Measurements from ENCODE around the gene MYO7B. TPM values are rescaled to one million over a fixed set of nuclear protein-coding genes. Genes with fewer than 3 reads are reported as not detected.

MYO7B gene
- total and polyA plus RNA-seq, 12 donors: 0.13 to 1.5 (median 0.32) TPM; not detected in 1

GRCh38 chr2:127564429-127565260 is 29.2 kb downstream of the MYO7B start:
- peaks cover 4 to 8% of the 10 kb centered on the region in 2 donors for H3K4me1 ChIP-seq (replicated peaks in 1 of 2)
- H3K36me3 ChIP-seq (replicated peaks in 1 of 2): no peaks in the 10 kb centered on the region
- H3K9me3 ChIP-seq (replicated peaks in 1 of 3): no peaks in the 10 kb centered on the region
- no peak for TF ChIP-seq POLR2A (IDR thresholded peaks at IDR 0.05)
- no peak for TF ChIP-seq CTCF (IDR thresholded peaks at IDR 0.05)
- no peak overlapping the region for H3K4me3 ChIP-seq
- WGBS, 4 donors: 85 to 87% (median 87%) methylated on average over 7 to 11 of the region's 11 CpGs
- intact Hi-C loops (cut with DNase I): no loop called here
- peak in 1 of 7 donors; percentile 33 for DNase-seq
- no peak overlapping the region for H3K27ac ChIP-seq
- no peaks in the 10 kb centered on the region for H3K27me3 ChIP-seq

GRCh38 chr2:127565261-127566138 is 30.0 kb downstream of the MYO7B start:
- H3K27ac ChIP-seq: no peak overlapping the region
- H3K4me3 ChIP-seq: no peak overlapping the region
- DNase-seq: peak in 1 of 7 donors; percentile 37
- H3K4me1 ChIP-seq (replicated peaks in 1 of 2): peaks cover 13 to 17% of the 10 kb centered on the region in 2 donors
- no peaks in the 10 kb centered on the region for H3K27me3 ChIP-seq
- TF ChIP-seq POLR2A (IDR thresholded peaks at IDR 0.05): no peak
- TF ChIP-seq CTCF (IDR thresholded peaks at IDR 0.05): no peak
- intact Hi-C loops (cut with DNase I): no loop called here
- 90 to 100% (median 93%) methylated on average over 4 to 12 of the region's 12 CpGs for WGBS, 4 donors
- no peaks in the 10 kb centered on the region for H3K36me3 ChIP-seq (replicated peaks in 1 of 2)
- H3K9me3 ChIP-seq (replicated peaks in 1 of 3): no peaks in the 10 kb centered on the region

- 90 to 100% (median 95%) methylated on average over 4 to 5 of the region's 5 CpGs for WGBS, 4 donors
- H3K27me3 ChIP-seq: no peaks in the 10 kb centered on the region
- H3K4me1 ChIP-seq (replicated peaks in 1 of 2): peaks cover 13 to 21% of the 10 kb centered on the region in 2 donors
- H3K36me3 ChIP-seq (replicated peaks in 1 of 2): no peaks in the 10 kb centered on the region
- intact Hi-C loops (cut with DNase I): no loop called here
- H3K27ac ChIP-seq: no peak overlapping the region
- no peaks in the 10 kb centered on the region for H3K9me3 ChIP-seq (replicated peaks in 1 of 3)
- no peak overlapping the region for H3K4me3 ChIP-seq
- TF ChIP-seq CTCF (IDR thresholded peaks at IDR 0.05) (no peak), POLR2A (IDR thresholded peaks at IDR 0.05) (no peak)
- DNase-seq: no peak
These were observed 30.6 kb downstream of the MYO7B start for GRCh38 chr2:127566139-127566417.

GRCh38 chr2:127566576-127566975 is 31.1 kb downstream of the MYO7B start:
- H3K36me3 ChIP-seq (replicated peaks in 1 of 2): no peaks in the 10 kb centered on the region
- no peak overlapping the region for H3K27ac ChIP-seq
- no peak overlapping the region for H3K4me3 ChIP-seq
- peak in 1 of 7 donors; percentile 37 for DNase-seq
- WGBS, 4 donors: 80 to 88% (median 84%) methylated on average over 4 to 10 of the region's 10 CpGs
- peaks cover 13 to 21% of the 10 kb centered on the region in 2 donors for H3K4me1 ChIP-seq (replicated peaks in 1 of 2)
- no peaks in the 10 kb centered on the region for H3K9me3 ChIP-seq (replicated peaks in 1 of 3)
- H3K27me3 ChIP-seq: no peaks in the 10 kb centered on the region
- no peak for TF ChIP-seq POLR2A (IDR thresholded peaks at IDR 0.05)
- TF ChIP-seq CTCF (IDR thresholded peaks at IDR 0.05): no peak
- intact Hi-C loops (cut with DNase I): no loop called here
